ENCODE data around the gene KDM5B. TPM values are rescaled to one million over a fixed set of nuclear protein-coding genes. Genes with fewer than 3 reads are reported as not detected.
"Not testable (repeated sequence)": the region's sequence is repeated elsewhere in the genome, so short reads cannot be mapped to it uniquely, and the experiment has no call there.

The KDM5B gene
- total RNA-seq, 6 experiments from 2014 or later, result 12.0 to 22.6 (median 16.1) TPM

- ATAC-seq, result no peak
- H3K9me3 ChIP-seq, result no peaks in the 10 kb centered on the region
- no peak for TF ChIP-seq POLR2A (IDR thresholded peaks at IDR 0.05)
- no peak for TF ChIP-seq CTCF (IDR thresholded peaks at IDR 0.05)
- intact Hi-C loops (cut with DNase I), result no loop called here
- WGBS (ENCODE audit: insufficient coverage, low coverage, low lambda C conversion rate, missing lambda C conversion rate), result 42% methylated on average over 2 of the region's 6 CpGs
- H3K27ac ChIP-seq, result no peak overlapping the region
- H3K36me3 ChIP-seq, result no peaks in the 10 kb centered on the region
- no peak overlapping the region for H3K4me3 ChIP-seq
- peaks cover 0 to 6% (median 0%) of the 10 kb centered on the region in 4 donors for H3K4me1 ChIP-seq
- H3K27me3 ChIP-seq, result no peaks in the 10 kb centered on the region
- DNase-seq, result no peak
Measured at GRCh38 chr1:202798792-202799331, 9.4 kb downstream of the KDM5B start.

GRCh38 chr1:202798260-202798659 lies 10.0 kb downstream of the KDM5B start:
- no peak for ATAC-seq
- Histone ChIP-seq H3K36me3 (no peaks in the 10 kb centered on the region), H3K27me3 (no peaks in the 10 kb centered on the region), H3K27ac (no peak overlapping the region), H3K4me1 (peaks cover 0 to 5% (median 0%) of the 10 kb centered on the region in 4 donors), H3K4me3 (no peak overlapping the region), H3K9me3 (no peaks in the 10 kb centered on the region)
- DNase-seq, result no peak
- 83% methylated on average over 4 of the region's 4 CpGs for WGBS (ENCODE audit: insufficient coverage, low coverage, low lambda C conversion rate, missing lambda C conversion rate)
- no peak for TF ChIP-seq POLR2A (IDR thresholded peaks at IDR 0.05)
- TF ChIP-seq CTCF (IDR thresholded peaks at IDR 0.05), result no peak
- intact Hi-C loops (cut with DNase I), result no loop called here

- intact Hi-C loops (cut with DNase I), result no loop called here
- Histone ChIP-seq H3K4me1 (no peaks in the 10 kb centered on the region), H3K4me3 (no peak overlapping the region), H3K27ac (no peak overlapping the region), H3K36me3 (no peaks in the 10 kb centered on the region), H3K9me3 (no peaks in the 10 kb centered on the region), H3K27me3 (no peaks in the 10 kb centered on the region)
- WGBS (ENCODE audit: insufficient coverage, low coverage, low lambda C conversion rate, missing lambda C conversion rate), result 60% methylated on average over 1 of the region's 7 CpGs
- TF ChIP-seq CTCF (IDR thresholded peaks at IDR 0.05), result no peak
- ATAC-seq (no peak), DNase-seq (no peak)
Measured at GRCh38 chr1:202796670-202797069, 11.6 kb downstream of the KDM5B start.

- DNase-seq; H3K9me3 ChIP-seq; H3K27ac ChIP-seq; H3K36me3 ChIP-seq; ATAC-seq; H3K27me3 ChIP-seq; intact Hi-C loops (cut with DNase I); H3K4me3 ChIP-seq; H3K4me1 ChIP-seq: not testable (repeated sequence)
- WGBS (ENCODE audit: insufficient coverage, low coverage, low lambda C conversion rate, missing lambda C conversion rate), result 91% methylated on average over 6 of the region's 6 CpGs
Measured at GRCh38 chr1:202794931-202795330, 13.3 kb downstream of the KDM5B start.

- no peak for TF ChIP-seq CTCF (IDR thresholded peaks at IDR 0.05)
- intact Hi-C loops (cut with DNase I), result no loop called here
- no peak overlapping the region for H3K4me3 ChIP-seq
- no peaks in the 10 kb centered on the region for H3K36me3 ChIP-seq
- peaks cover 0 to 5% (median 0%) of the 10 kb centered on the region in 4 donors for H3K4me1 ChIP-seq
- no peaks in the 10 kb centered on the region for H3K27me3 ChIP-seq
- DNase-seq (no peak), ATAC-seq (no peak)
- H3K9me3 ChIP-seq, result no peaks in the 10 kb centered on the region
- H3K27ac ChIP-seq, result no peak overlapping the region
Measured at GRCh38 chr1:202794051-202794740, 14.0 kb downstream of the KDM5B start.
